ENCODE data around the gene GOLGA6L10. TPM values are rescaled to one million over a fixed set of nuclear protein-coding genes. Genes with fewer than 3 reads are reported as not detected.
"Not testable (repeated sequence)": the region's sequence is repeated elsewhere in the genome, so short reads cannot be mapped to it uniquely, and the experiment has no call there.

Gene GOLGA6L10
- total RNA-seq, 1 donor from 2014 or later, result 0.20 TPM

- not testable (repeated sequence) for DNase-seq (ENCODE audit: low read depth, low spot score)
Measured at GRCh38 chr15:82317516-82317915, 31.8 kb downstream of the GOLGA6L10 start.

DNA sequence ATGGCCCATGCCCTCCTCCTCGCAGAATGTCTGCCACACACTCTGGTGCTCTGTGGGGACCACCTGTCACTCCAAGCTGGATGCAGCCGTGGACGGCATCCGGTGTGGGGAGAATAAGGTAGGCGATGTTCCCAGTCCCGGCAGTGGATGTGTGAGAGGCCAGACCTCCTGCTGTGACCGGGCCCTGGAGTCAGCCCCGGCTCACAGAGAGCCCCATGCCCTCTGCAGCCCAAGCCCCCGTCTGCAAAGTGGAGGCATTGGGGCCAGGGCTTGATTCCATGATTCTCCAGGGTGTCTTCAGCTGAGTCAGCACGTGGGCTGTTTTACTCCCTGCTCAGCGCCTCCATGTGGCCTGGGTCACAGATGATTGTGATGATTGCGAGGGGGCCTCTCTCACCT lies 32.2 kb downstream of the GOLGA6L10 start:
- no peak for DNase-seq (ENCODE audit: low read depth, low spot score)

DNA sequence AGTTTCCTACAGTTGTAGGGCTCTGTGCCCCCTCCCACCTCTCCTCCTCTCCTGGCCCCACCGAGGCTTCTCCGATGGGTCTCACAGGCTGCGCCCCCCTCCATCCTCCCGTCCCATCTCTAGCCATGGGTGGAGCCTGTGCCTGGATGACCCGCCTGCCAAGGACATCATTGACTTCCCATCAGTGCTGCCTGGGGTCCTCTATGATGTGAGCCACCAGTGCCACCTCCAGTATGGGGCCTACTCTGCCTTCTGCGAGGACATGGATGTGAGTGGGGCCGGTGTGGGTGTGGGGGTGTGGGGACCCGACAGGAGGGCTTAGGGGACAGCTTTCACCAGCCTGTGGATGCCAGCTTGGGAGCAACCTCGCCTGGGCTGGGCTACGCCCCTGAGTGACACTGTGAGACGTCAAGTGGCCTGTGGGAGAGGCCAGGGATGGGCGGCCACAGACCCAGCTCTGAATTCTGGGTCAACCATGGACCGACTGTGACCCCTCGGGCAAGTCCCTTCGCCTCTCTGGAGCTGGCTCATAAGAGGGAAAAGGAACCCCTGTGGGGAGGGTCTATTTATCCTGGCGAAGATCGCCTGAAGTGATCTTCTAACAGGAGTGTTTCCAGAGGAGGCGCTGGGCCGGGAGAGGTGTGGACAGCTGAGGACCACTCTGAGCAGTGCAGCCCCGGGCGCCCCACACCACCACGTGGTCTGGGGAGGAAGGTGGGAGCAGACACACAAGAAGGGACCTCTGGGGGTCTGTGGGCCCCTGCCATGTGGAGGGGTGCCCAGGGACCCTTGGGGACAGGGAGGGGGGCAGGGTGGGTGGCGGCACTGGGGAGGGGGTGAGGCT lies 32.8 kb downstream of the GOLGA6L10 start:
- not testable (repeated sequence) for DNase-seq (ENCODE audit: low read depth, low spot score)

GRCh38 chr15:82315519-82316246 lies 33.6 kb downstream of the GOLGA6L10 start:
- no peak for DNase-seq (ENCODE audit: low read depth, low spot score)

DNA sequence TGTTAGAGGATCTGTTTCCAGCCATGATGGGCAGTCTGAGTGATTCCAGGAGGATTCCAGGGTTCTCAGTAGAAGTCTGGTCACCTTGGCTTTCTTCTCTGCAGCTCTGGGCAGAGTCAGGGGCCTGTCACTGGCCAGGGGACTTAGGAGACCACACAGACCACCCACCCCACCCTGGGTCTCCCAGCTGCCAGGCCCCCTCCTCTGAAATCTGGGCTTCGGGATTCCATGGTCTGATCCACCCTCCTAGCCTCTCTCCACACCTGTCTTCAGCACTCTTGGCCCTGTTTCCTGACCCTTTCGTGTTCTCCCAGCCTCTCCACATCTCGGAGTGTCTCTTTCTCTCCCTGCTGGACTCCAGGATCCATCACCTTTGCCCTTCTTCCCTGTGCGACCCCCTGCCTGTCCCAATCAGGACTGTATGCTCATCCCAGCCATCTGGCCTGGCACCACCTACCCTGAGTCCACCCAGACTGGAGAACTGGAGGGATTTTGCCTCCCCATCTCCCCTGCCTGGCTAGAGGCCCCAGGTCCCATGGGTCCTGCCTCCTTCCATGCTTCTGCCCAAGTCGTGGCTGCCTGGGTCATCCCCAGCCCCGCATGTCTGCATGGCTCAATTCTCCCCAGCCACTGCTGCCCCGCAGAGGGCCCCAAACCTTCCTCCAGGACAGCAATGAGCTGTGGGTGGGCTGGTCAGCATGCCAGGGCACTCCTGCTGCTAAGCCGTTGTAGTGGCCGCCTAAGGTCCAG lies 34.3 kb downstream of the GOLGA6L10 start:
- no peak for DNase-seq (ENCODE audit: low read depth, low spot score)

- not testable (repeated sequence) for DNase-seq (ENCODE audit: low read depth, low spot score)
Measured at GRCh38 chr15:82313951-82314768, 35.1 kb downstream of the GOLGA6L10 start.

- no peak for DNase-seq (ENCODE audit: low read depth, low spot score)
Measured at GRCh38 chr15:82313446-82313845, 35.8 kb downstream of the GOLGA6L10 start.

- DNase-seq (ENCODE audit: low read depth, low spot score), result no peak
Measured at GRCh38 chr15:82312586-82313349, 36.5 kb downstream of the GOLGA6L10 start.

DNA sequence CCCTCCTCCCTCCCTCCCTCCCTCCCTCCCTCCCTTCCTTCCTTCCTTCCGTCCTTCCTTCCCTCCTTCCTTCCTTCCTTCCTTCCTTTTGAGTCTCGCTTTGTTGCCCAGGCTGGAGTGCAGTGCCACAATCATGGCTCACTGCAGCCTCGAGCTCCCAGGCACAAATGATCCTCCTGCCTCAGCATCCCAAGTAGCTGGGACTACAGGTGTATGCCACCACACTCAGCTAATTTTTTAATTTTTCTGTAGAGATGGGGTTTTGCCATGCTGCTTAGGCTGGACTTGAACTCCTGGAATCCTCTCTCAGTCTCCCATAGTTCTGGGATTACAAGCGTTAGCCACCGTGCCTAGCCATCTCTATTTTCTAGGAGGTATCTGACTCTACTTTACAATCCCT lies 38.0 kb downstream of the GOLGA6L10 start:
- not testable (repeated sequence) for DNase-seq (ENCODE audit: low read depth, low spot score)

- DNase-seq (ENCODE audit: low read depth, low spot score), result no peak
Measured at GRCh38 chr15:82309802-82310201, 39.5 kb downstream of the GOLGA6L10 start.

- DNase-seq (ENCODE audit: low read depth, low spot score), result no peak
Measured at GRCh38 chr15:82307714-82308081, 41.6 kb downstream of the GOLGA6L10 start.

DNA sequence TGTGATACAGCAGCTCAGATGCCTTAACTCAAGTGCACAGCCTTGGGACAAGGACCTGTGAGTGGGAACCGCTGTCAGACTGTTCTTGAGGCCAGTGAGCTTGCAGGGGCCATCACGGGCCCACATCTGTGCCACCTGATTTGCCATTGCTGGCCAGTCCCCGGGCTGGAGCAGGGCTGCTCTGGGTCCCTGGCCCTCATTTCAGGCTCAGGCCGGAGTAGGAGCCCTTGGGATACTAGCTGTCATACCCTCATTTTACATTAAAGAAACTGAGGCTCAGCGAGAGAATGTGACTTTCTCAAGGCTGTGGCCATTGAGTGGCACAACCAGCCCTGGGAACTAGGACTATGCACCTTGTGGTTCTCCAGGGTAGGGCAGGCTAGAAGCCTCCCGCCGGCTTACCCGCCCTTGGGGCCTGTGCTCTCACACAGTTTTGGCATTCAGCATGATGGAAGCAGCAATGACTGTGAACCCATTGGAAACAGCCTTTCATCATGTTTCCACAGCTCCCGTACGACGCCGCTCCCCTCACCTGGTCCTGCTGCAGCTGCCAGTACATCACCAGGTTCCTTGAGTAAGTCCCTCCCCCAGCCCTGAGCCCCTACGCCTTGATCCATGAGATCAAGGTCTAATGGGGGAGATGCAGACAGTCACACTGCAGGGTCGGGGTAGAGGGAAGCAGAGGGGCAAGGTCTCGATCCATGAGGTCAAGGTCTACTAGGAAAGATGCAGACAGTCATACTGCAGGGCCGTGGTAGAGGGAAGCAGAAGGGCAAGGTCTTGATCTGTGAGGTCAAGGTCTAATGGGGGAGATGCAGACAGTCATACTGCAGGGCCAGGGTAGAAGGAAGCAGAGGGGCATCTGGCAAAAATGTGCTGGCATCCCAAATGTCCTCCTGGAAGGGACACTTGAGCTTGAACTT lies 42.2 kb downstream of the GOLGA6L10 start:
- no peak for DNase-seq (ENCODE audit: low read depth, low spot score)

- no peak for DNase-seq (ENCODE audit: low read depth, low spot score)
Measured at GRCh38 chr15:82305621-82306048, 43.6 kb downstream of the GOLGA6L10 start.

GRCh38 chr15:82304778-82305090 lies 44.5 kb downstream of the GOLGA6L10 start:
- DNase-seq (ENCODE audit: low read depth, low spot score), result no peak

DNA sequence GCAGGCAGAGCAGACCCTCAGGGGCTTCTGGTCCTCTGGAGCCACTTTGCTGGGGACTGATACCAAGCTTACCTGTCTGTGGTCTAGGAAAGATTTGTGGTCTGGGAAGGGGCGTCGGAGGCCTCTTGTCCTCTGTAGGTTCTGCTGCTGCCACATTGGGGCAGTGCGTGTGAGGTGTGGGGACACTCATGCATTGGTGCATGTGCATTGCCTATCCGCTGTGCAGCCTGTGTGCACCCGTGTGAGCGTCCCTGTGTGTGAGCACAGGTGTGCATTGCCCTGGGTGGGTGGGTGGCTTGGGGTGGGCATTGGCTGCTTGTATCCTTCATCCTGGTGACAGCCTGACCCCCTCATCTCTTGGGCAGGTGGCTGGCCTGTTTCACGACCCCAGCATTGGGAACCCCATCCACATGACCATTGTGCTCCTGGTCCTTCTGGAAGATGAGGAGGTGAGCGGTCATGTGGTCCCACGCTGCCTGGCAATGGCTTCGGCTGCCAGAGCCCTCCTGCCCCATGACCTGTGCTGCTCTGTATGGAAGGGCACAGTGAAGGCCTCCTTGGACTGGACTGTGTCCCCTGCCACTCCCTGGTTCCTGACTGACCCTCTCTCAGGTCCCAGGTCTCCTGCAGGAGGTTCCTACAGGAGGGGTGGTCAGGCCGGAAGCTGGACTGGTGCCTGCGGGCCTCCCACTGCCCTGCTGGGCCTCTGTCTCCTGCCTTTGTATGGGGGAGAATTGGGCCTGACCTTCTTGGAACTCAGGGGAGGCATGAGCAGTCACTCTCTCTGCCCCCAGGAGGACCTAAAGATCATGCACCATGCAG lies 45.1 kb downstream of the GOLGA6L10 start:
- DNase-seq (ENCODE audit: low read depth, low spot score), result no peak

DNA sequence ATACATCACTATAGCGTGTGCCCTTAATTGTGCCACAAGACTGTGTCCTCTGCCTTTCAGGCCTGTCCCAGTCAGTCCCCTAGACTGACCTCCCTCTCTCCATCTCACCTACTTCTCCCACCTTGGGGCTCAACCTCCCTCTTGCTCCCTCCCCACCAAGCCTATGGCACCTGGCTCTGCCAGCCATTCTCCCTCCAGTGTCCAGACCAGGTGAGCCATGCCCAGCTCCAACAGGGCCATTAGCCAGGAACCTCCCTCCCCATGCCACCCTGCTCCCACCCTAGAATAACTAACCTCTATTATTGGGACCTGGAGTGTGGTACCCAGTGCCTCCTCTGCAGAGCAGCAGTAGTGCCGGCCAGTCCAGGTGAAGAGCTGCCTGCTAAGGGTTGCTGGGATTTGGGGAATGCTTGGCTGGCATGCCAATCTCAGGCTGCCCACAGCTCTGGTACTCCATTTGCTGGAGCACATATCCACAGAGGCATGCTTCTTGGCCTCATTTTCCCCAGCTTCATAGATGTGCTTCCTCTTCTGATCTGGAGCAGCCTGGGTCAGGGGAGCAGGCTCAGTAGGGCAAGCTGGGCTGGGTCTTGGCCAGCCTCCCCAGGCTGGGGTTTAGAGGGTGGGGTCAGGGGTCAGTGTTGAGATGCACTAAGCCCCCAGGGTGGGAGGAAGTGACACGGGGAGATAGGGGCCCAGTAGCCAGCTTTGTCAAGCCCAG lies 47.8 kb downstream of the GOLGA6L10 start:
- DNase-seq (ENCODE audit: low read depth, low spot score), result no peak

GRCh38 chr15:82300883-82301282 lies 48.4 kb downstream of the GOLGA6L10 start:
- DNase-seq (ENCODE audit: low read depth, low spot score), result no peak

GRCh38 chr15:82300326-82300725 lies 48.9 kb downstream of the GOLGA6L10 start:
- not testable (repeated sequence) for DNase-seq (ENCODE audit: low read depth, low spot score)
